Renal cortical epithelial cell (primary cell): ENCODE measurements around the gene RET. TPM values are rescaled to one million over a fixed set of nuclear protein-coding genes. Genes with fewer than 3 reads are reported as not detected.

ENCODE experiments used
- DNase-seq: peaks from one replicate; pipeline ENCODE4 v3.0.0-alpha.2; 2011; ENCODE audit warnings: low read depth
- total RNA-seq: library from RNA; depleted of rRNA; stranded (reverse); fragments of >200 nt; gene quantifications from 2 replicates; pipeline ENCODE4 v1.2.3, GENCODE V29; 2014

Gene RET
- total RNA-seq, 1 donor from 2014 or later: 0.45 TPM

DNA sequence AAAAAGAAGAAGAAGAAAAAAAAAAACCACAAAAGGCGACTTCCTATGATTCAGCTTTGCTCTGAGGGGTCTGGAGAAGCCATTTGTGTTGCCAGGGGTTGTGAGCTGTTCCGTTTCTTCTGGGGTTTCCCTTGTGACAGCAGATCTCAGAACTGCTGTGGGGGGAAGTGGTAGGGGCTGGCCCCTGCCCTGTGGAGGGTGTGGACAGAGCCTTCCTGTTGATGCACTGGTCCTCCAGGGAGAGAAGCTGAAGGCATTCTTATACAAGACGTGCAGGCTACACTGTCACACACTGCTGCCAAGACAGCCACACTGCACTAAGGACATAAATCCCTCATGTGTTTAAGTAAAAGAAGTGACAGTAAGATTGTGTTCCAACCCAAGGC is 44.1 kb downstream of the RET start:
- no peak for DNase-seq

DNA sequence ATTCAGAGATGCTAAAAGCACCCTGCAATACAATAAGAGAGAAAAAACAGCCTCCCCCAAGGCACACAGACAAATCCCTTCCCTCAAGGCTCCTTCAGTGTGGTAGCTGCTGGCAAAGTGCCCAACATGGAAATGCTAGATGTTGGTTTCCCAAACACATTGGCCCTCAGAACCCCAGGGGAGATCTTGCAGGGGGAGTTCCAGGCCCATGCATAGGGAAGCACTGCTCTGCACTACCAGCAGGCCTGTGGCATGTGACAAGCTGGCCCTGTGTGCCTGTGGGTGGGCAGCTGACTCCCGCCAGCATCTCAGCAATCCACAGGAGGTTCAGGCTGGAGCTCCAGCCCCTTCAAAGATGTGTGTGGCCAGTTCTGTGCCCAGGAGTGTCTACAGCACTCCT is 44.6 kb downstream of the RET start:
- no peak for DNase-seq

DNA sequence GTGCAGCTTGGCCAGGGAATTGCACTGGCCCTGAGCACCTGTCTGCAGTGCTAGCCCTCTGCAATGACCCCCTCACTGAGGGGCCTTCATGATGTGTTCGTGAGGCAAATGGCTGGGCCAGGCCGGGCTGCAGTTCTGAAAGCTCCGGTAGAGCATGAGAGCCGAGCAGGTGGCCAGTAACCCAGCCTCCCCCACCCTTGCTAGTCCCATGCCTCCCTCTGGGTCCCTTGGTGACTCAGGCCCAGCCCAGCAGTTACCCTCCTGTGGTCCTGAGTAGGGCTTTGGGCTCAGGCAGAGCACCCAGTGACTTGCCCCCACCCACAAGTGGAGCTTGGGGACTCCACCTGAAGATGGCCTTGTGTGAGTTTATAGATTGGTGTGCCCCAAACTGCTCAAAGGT is 45.2 kb downstream of the RET start:
- no peak for DNase-seq

DNA sequence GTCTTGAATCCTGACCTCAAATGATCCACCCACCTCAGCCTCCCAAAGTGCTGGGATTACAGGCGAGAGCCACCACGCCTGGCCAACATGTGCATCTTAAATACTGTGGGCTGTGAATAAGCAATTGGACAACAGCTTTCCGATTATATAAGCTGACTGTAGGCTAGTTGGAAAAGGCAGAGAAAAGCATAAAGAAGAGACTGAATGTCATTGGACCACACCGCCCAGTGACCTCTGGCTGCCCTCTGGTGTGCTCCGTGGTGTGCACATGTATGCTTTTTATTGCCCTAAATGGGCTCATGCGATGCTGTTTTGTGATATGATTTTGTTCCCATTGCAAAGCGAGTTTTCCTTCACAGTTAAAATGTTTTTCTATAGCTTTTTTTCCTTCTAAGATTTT is 46.0 kb downstream of the RET start:
- DNase-seq: no peak

DNA sequence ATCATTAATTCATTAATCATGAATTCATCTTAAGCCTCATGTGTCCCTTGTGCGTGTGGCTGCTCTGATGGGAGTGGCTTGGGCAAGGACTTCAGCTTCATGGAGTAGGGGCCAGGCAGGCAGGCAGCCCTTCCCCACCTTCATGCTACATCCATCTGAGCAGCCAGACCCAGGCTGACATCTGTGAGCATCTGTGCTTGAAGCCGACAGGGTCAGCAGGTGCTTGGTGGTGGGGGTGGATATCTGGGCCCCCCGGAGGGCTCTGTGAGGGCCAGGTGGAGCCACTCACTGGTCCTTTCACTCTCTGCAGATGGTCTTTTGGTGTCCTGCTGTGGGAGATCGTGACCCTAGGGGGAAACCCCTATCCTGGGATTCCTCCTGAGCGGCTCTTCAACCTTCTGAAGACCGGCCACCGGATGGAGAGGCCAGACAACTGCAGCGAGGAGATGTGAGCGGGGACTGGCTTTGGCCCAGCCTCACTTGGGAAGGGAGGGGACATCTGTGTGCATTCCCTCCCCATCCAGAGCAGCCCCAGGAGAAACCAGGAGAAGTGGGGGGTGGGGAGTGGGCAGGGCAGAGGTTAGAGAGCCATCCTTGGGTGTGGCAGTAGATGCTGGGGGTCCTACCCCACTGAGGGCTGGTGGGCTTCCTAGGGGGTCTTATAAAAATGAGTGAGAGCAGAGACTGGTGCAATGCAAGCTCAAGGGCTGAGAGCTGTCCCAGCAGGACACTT is 46.7 kb downstream of the RET start:
- DNase-seq: no peak

DNA sequence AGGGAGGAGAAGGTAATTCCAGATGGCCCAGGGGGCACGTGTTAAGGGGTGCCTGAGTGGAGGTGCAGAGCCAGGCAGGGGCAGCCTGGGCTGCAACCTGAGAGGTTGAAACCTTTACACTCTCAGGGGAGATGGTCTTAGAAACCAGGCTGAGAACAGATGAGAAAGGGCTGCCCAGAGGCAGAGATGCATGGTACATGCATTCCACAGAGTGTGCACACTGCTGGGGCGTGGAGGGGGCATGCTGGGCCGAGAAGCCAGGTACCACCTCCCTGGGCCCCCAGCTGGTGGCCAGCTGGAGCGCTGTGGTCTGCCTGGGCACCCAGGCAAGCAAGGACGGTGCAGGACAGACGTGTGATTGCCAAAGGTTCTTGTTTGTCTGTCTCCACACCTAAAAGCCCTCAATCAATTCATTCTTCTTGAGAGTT is 47.2 kb downstream of the RET start:
- no peak for DNase-seq

DNA sequence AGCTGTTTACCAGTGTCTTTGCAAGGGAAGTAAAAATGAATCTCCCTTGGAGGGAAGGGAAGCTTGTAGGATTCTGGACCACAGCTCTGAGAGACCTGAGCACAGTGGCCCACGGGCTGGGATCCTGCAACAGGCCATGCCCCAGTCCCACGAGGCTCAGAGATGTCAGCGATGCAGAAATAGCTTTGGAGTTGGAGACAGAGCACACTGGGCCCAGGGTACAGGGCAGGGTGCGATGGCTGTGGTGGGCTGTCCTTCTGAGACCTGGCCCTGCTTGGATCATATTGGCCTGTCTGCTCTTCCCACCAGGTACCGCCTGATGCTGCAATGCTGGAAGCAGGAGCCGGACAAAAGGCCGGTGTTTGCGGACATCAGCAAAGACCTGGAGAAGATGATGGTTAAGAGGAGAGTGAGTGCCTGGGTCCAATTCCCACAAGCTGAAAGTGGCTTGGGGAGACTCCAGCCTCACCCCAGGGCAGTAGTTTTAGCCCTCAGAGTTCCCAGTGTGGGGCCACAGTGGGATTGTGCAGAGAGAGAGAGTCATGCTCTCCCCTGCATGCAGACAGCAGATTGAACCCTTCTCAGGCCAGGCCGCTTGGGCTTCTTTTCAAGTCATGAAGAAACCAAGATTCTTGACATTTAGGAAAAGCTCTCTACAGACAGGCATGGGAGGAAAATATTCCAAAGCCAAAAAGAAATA is 47.9 kb downstream of the RET start:
- DNase-seq: no peak

DNA sequence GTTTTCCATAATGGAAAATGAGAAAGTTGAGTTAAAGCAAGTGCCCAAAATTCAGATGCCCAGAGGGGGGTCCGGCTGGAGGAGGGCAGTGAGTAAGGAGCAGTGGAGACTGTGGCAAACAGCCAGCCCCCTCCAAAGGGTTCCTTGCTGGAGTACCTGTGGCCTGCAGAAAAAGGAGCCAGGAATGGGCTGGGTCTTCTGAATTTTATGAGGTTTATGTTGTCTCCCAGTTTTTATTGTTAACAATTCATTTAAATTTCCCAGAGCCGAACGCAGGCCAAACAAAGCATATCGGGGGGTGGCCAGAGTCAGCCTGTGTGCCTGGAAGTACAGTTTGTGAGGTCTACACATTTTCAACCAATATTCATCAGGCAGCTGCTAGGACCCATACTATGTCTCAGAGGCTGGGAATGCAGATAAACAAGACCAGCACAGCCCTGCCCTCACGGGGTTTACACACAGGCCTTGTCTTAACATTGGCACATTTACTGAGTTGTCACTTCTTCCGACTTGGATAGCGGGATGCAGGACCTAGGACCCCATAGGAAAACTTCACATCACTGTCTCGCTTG is 48.5 kb downstream of the RET start:
- no peak for DNase-seq

DNA sequence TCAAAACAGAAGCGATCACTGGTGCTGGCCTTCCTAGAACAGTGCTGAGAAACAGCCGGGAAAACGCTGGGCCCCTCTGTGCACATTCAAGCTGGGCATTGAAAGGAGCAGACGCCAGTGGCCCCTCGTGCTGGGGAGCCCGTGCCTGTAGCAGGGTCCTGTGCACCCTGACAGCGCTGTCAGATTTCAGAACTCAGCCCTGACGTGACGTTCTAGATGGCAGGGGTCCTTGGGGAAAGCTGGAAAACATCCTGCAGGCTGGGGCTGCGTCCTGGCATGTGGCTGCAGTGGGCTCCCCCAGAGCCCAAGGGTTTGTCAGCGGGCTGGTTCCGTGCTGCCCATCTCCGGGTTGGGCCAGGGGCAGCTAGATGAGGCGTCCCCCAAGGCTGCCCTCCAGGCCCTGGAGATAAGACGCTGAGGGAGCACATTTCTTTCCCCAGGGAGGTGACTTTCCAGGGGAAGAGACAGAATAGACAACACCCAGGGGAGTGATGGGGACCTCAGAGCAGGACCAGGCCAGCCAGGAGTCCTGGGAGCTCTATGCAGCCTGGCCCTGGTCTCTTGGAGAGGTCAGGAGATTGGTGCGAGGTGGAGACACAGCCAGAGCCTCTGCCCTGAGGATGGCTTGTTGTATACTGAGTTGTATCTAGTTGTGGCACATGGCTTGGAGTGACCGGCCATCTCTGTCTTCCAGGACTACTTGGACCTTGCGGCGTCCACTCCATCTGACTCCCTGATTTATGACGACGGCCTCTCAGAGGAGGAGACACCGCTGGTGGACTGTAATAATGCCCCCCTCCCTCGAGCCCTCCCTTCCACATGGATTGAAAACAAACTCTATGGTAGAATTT is 49.2 kb downstream of the RET start:
- no peak for DNase-seq

DNA sequence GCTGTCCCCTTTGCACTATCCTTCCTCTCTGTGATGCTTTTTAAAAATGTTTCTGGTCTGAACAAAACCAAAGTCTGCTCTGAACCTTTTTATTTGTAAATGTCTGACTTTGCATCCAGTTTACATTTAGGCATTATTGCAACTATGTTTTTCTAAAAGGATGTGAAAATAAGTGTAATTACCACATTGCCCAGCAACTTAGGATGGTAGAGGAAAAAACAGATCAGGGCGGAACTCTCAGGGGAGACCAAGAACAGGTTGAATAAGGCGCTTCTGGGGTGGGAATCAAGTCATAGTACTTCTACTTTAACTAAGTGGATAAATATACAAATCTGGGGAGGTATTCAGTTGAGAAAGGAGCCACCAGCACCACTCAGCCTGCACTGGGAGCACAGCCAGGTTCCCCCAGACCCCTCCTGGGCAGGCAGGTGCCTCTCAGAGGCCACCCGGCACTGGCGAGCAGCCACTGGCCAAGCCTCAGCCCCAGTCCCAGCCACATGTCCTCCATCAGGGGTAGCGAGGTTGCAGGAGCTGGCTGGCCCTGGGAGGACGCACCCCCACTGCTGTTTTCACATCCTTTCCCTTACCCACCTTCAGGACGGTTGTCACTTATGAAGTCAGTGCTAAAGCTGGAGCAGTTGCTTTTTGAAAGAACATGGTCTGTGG is 50.0 kb downstream of the RET start:
- no peak for DNase-seq

DNA sequence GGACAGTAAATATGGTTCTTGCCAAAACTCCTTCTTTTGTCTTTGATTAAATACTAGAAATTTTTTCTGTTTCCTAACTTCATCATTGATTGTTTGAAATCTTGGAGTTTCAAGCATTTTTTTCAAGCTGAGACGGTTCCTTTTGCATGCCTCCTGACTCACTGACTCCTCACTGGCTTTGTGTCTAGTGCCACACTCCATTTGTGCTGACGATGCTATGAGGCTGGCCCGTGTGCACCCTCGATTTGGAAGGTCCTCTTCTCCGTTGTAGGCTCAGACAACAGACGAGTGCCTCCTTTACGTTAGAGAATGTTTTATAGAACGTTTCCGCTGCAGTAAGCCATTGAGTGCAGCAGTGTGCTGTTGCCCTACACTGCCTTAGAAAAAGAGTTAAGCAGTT is 50.6 kb downstream of the RET start:
- no peak for DNase-seq

DNA sequence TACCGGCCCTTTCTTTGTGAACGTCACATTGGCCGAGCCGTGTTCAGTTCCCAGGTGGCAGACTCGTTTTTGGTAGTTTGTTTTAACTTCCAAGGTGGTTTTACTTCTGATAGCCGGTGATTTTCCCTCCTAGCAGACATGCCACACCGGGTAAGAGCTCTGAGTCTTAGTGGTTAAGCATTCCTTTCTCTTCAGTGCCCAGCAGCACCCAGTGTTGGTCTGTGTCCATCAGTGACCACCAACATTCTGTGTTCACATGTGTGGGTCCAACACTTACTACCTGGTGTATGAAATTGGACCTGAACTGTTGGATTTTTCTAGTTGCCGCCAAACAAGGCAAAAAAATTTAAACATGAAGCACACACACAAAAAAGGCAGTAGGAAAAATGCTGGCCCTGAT is 51.5 kb downstream of the RET start:
- peak; percentile 58 for DNase-seq

DNA sequence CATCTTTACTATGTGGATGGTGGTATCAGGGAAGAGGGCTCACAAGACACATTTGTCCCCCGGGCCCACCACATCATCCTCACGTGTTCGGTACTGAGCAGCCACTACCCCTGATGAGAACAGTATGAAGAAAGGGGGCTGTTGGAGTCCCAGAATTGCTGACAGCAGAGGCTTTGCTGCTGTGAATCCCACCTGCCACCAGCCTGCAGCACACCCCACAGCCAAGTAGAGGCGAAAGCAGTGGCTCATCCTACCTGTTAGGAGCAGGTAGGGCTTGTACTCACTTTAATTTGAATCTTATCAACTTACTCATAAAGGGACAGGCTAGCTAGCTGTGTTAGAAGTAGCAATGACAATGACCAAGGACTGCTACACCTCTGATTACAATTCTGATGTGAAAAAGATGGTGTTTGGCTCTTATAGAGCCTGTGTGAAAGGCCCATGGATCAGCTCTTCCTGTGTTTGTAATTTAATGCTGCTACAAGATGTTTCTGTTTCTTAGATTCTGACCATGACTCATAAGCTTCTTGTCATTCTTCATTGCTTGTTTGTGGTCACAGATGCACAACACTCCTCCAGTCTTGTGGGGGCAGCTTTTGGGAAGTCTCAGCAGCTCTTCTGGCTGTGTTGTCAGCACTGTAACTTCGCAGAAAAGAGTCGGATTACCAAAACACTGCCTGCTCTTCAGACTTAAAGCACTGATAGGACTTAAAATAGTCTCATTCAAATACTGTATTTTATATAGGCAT is 52.3 kb downstream of the RET start:
- DNase-seq: peak; percentile 95

DNA sequence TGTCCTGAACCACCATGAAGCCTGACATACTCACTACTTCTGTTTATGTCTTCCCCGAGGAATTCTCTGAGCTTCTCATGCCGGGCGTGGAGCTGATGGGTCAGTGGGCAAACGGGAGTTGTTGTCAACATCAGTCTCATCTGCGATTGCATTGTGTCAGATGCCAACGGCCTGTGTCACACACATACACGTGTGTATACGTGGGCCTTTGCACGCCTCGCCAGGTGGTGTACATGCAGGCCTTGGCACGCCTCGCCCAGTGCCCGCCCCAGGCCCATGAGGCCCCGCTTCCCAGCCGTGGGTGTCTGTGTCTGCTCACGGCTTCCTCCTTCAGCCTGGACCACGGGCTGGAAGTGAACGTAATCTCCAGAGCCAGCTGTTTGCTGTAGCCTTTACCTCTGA is 53.9 kb downstream of the RET start:
- DNase-seq: no peak

DNA sequence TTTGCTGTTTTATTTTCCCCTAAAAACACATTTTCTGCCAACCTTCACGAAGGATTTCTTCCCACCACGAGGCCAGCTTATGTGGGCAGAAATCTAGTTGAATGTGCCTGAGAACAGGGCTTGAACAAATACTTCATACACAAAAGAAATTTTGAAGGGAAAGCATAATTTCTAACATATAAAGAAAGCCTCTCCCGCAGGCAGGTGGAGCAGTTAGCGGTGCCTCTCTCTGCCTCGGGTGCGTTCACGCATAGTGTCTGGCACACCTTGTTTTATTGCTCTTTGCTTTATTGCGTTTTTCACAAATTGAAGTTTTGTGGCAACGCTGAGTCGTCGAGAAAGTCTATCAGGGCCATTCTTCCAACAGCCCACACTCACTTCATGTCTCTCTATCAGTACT is 54.4 kb downstream of the RET start:
- no peak for DNase-seq

DNA sequence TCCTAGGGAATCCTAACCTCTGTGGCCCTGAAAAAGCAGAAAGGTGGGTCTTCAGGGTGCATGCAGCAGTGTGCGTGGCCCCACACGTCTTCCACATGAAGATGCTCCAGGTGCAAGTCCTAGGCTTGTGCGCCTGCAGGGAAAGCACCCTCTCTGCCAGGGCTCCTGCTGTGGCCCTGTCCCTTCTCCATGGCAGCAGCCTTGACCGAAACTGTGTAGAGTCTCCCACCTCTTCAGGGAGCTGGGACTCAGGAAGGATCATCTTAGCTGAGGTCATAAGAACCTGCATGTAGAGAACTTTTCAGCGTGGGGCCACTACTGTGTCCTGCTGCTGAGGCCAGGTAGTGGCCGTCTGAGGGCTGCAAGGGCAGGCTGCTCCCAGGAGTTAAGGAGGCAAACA is 55.0 kb downstream of the RET start:
- DNase-seq: no peak

DNA sequence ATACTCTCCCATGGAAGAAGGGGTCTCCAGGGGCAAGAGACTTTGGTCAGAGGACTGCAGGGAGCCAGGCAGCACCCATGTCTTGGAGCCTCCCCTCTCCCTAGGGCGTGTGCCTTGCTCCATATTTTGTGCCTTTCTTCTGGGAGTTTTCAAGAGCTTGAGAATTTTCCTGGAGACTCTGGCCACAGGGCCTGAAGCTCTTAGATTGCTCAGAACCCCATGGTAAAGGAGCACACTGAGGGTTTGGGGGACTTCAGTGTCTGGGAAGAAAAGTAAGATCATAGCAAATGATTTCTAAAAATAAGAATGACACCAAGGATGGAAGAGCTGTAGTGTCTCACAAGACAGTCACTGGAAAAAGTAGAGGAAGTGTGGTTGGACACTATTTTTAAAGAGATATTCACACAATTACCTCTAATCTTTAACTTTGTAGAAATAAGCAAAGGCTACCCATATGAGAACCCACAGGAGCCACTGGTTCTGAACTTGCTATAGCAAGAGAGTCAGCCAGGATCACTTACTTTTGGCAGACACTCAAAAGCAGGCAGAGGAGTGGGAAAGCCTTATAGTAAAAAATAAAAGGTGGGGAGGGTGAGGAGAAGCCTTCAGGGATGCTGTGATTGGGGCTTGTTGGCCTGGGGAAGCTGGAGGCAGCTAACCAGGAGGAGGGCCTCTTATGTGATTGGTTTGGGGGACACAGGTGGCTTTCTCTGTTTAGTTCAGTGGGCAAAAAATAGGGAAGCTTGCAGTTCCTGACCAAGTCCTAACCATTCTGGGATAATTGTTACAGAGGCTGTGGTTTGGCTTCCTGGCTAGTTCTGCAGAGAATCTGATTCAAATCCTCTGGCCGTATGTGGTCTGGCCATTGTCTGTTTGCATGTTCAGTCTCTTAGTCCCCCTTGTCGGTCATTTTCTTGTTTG is 56.3 kb downstream of the RET start:
- no peak for DNase-seq

DNA sequence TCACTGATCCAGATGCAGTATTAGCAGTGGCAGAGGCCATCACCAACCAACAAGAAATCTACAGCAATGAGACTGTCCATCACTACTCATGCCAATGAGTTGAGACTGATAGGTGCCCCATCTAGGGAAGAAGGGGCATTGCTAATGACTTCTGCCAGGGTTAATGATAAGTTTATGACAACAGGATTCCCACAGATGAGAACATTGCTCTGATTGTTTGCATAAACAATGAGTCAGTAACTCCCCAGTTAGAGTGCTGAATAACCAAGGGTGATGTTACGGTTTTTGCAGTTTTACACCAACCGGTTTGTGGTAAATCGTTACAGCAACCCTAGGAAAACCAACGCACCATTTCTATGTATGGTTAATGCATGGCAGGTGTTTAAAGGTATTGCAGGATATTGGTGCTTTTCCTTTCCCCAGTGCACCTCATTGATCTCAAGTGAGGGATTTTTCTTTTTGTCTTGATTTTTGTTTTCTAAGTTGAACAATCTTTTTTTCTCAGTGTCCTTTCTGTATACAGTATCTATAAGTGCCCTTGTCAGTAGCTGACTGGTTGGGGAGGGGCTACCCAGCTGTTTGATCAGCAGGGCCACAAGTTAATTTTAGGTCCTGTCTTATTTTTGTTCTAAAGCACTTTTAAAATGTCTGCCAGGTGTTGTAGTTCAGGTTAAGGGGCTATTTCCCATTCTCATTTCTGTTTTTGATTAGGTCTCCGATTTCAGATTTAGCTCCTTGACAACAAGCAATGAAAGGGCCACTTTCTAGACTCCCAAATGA is 57.4 kb downstream of the RET start:
- DNase-seq: peak; percentile 49

DNA sequence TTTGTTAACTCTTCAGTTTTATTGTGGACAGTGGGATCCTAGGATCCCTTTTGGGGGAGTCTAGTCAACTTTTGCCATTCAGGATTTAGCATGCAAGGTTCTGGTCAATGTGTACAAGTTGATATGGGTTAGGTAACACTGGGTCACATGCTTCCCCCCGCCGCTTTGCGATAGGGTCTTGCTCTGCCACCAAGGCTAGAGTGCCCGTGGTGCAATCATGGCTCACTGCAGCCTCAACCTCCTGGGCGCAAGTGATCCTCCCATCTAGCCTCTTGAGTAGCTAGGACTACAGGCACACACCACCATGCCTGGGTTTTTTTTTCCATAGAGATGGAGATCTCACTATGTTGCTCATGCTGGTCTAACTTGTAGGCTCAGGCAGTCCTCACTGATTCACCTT is 58.2 kb downstream of the RET start:
- DNase-seq: no peak
